HepG2 (cell line): ENCODE measurements around the gene ATRAID. TPM values are rescaled to one million over a fixed set of nuclear protein-coding genes. Genes with fewer than 3 reads are reported as not detected.
A peak's percentile ranks its signal among the peaks of the same experiment; 100 is the strongest.

Experiments
- DDIT3 ChIP-seq: sonication (generic); formaldehyde crosslinking; IDR thresholded peaks from 2 replicates; pipeline ENCODE4 v1.4.0; 2020; ENCODE audit warnings: mild to moderate bottlenecking, missing genetic modification reagents
- DZIP1 ChIP-seq: sonication (generic); formaldehyde crosslinking; IDR thresholded peaks from 2 replicates; pipeline ENCODE4 v1.5.0; 2020; ENCODE audit warnings: mild to moderate bottlenecking, missing genetic modification reagents
- ELF3 ChIP-seq: IDR thresholded peaks from 2 replicates; pipeline ENCODE4 v1.6.1; 2016; ENCODE audit warnings: missing genetic modification reagents, missing compliant biosample characterization
- EP300 ChIP-seq, 3 experiments: sonication (generic) in 1 of 3; formaldehyde crosslinking in 1 of 3; IDR thresholded peaks; 2 replicates each; pipeline versions ENCODE4 v1.5.1 to v1.6.1; 2011 to 2020; ENCODE audit warnings: low read depth in 2 of 3, low read length in 2 of 3, borderline replicate concordance in 1 of 3, improper control_type of control experiment in 1 of 3, mild to moderate bottlenecking in 1 of 3, missing genetic modification reagents in 1 of 3, moderate library complexity in 1 of 3
- HNF4A ChIP-seq: sonication (generic); formaldehyde crosslinking; IDR thresholded peaks from 2 replicates; pipeline ENCODE4 v1.4.0; 2020; ENCODE audit warnings: missing genetic modification reagents
- HOXA5 ChIP-seq: sonication (generic); formaldehyde crosslinking; IDR thresholded peaks from 2 replicates; pipeline ENCODE4 v1.4.0; 2020; ENCODE audit warnings: missing genetic modification reagents
- KAT8 ChIP-seq: IDR thresholded peaks from 2 replicates; pipeline ENCODE4 v1.6.1; 2016; ENCODE audit warnings: missing genetic modification reagents, missing compliant biosample characterization
- MXD3 ChIP-seq: IDR thresholded peaks from 2 replicates; pipeline ENCODE4 v1.6.1; 2016; ENCODE audit warnings: mild to moderate bottlenecking, missing biosample characterization, missing genetic modification reagents
- NFRKB ChIP-seq: fragments of 450-650 bp; IDR thresholded peaks from 2 replicates; pipeline ENCODE4 v1.6.1; 2017
- PAXIP1 ChIP-seq: sonication (generic); formaldehyde crosslinking; conservative IDR thresholded peaks from 2 replicates; pipeline ENCODE4 v1.4.0; 2020; ENCODE audit warnings: mild to moderate bottlenecking, missing genetic modification reagents, moderate library complexity
- SCMH1 ChIP-seq: sonication (generic); formaldehyde crosslinking; IDR thresholded peaks from 2 replicates; pipeline ENCODE4 v1.9.0; 2021; ENCODE audit warnings: missing genetic modification reagents, mild to moderate bottlenecking, borderline replicate concordance
- SIX4 ChIP-seq: sonication (generic); formaldehyde crosslinking; IDR thresholded peaks from 2 replicates; pipeline ENCODE4 v1.4.0; 2020; ENCODE audit warnings: missing genetic modification reagents
- SNAI1 ChIP-seq: sonication (generic); formaldehyde crosslinking; IDR thresholded peaks from 2 replicates; pipeline ENCODE4 v1.5.0; 2020; ENCODE audit warnings: mild to moderate bottlenecking, missing genetic modification reagents, borderline replicate concordance
- ZNF383 ChIP-seq: sonication (generic); formaldehyde crosslinking; IDR thresholded peaks from 2 replicates; pipeline ENCODE4 v1.4.0; 2020; ENCODE audit warnings: missing genetic modification reagents, mild to moderate bottlenecking, borderline replicate concordance
- ZNF674 ChIP-seq: sonication (generic); formaldehyde crosslinking; IDR thresholded peaks from 2 replicates; pipeline ENCODE4 v1.5.0; 2020; ENCODE audit warnings: low read depth, mild to moderate bottlenecking, missing genetic modification reagents
- ZNF776 ChIP-seq: sonication (generic); formaldehyde crosslinking; IDR thresholded peaks from 2 replicates; pipeline ENCODE4 v1.4.0; 2020; ENCODE audit warnings: mild to moderate bottlenecking, missing genetic modification reagents
- polyA plus RNA-seq, 8 experiments: library from polyadenylated mRNA; depleted of rRNA in 3 of 8; stranded (reverse) in 7 of 8; unstranded in 1 of 8; fragments of >200 nt; fragmentation: Illumina TruSeq in 4 of 8; extraction: Trizol in 4 of 8; gene quantifications; 2 replicates each; pipeline versions ENCODE4 v1.2.1 to v1.2.3, GENCODE V29; 2011 to 2016; ENCODE audit warnings: low read depth in 4 of 8, missing spikeins in 1 of 8, mixed read lengths in 1 of 8; ENCODE audit not compliant: insufficient read depth in 1 of 8
- total RNA-seq, 5 experiments: library from RNA; depleted of rRNA; stranded (reverse); fragments of >200 nt; fragmentation: Illumina TruSeq; extraction: Trizol; gene quantifications; 2 replicates each; pipeline ENCODE4 v1.2.3, GENCODE V29; 2016; ENCODE audit warnings: low read depth in 1 of 5
- TF ChIP-seq, protein P1 (sequence below): sonication (generic); formaldehyde crosslinking; IDR thresholded peaks from 2 replicates; pipeline ENCODE4 v1.5.1; 2020; ENCODE audit warnings: missing genetic modification reagents, mild to moderate bottlenecking, borderline replicate concordance
- TF ChIP-seq, protein P2 (sequence below): sonication (generic); formaldehyde crosslinking; IDR thresholded peaks from 2 replicates; pipeline ENCODE4 v1.5.0; 2020; ENCODE audit warnings: mild to moderate bottlenecking, missing genetic modification reagents

ATRAID gene
- total and polyA plus RNA-seq, 2 of the 13 experiments (the other 11 are each of a cell fraction or from before 2014, with no cell fraction given): 207 to 382 TPM

DNA sequence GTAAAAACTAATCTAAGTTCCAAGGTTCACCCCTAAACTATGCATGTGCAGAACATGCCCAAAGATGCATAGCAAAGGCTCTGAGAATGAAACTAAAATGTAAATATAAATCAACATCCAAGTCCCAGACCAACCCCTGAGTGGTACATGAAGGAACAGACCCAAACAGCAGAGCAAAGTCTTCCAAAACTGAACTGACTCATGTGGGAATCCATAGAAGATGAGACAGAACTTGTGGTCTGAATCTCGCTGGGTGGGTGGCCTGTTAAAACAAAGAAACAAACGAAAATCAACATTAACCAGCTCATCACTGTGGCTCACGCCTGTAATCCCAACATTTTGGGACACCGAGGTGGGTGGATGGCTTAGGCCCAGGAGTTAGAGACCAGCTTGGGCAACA is 29.5 kb upstream of the ATRAID start (continued):
- TF ChIP-seq, protein P1, sequence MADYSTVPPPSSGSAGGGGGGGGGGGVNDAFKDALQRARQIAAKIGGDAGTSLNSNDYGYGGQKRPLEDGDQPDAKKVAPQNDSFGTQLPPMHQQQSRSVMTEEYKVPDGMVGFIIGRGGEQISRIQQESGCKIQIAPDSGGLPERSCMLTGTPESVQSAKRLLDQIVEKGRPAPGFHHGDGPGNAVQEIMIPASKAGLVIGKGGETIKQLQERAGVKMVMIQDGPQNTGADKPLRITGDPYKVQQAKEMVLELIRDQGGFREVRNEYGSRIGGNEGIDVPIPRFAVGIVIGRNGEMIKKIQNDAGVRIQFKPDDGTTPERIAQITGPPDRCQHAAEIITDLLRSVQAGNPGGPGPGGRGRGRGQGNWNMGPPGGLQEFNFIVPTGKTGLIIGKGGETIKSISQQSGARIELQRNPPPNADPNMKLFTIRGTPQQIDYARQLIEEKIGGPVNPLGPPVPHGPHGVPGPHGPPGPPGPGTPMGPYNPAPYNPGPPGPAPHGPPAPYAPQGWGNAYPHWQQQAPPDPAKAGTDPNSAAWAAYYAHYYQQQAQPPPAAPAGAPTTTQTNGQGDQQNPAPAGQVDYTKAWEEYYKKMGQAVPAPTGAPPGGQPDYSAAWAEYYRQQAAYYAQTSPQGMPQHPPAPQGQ: no peak
- TF ChIP-seq SIX4 (CRISPR knock-in tag) (no peak), SNAI1 (CRISPR knock-in tag) (peak; percentile 2; the same call in 1 of the 2 replicates), SCMH1 (CRISPR knock-in tag) (no peak), ELF3 (peak; percentile 31; the same call in 1 of the 2 replicates), HNF4A (CRISPR knock-in tag) (no peak; the same call in 1 of the 2 replicates), EP300 (IDR thresholded peaks at IDR 0.05; ENCODE audit: low read depth in 2 of 2, low read length in 2 of 2) (no peak), EP300 (CRISPR knock-in tag; IDR thresholded peaks at IDR 0.05; ENCODE audit: borderline replicate concordance) (no peak), PAXIP1 (CRISPR knock-in tag) (0 out of 2 replicates have a peak, but pooled peaks have one; percentile 25), HOXA5 (CRISPR knock-in tag) (peak; percentile 52; the same call in 1 of the 2 replicates), DDIT3 (CRISPR knock-in tag) (no peak), KAT8 (CRISPR knock-in tag) (0 out of 2 replicates have a peak, but pooled peaks have one; percentile 19), ZNF674 (CRISPR knock-in tag) (no peak), MXD3 (no peak), ZNF776 (CRISPR knock-in tag) (no peak), ZNF383 (CRISPR knock-in tag) (no peak), DZIP1 (CRISPR knock-in tag) (no peak), NFRKB (no peak)
- TF ChIP-seq, protein P2, sequence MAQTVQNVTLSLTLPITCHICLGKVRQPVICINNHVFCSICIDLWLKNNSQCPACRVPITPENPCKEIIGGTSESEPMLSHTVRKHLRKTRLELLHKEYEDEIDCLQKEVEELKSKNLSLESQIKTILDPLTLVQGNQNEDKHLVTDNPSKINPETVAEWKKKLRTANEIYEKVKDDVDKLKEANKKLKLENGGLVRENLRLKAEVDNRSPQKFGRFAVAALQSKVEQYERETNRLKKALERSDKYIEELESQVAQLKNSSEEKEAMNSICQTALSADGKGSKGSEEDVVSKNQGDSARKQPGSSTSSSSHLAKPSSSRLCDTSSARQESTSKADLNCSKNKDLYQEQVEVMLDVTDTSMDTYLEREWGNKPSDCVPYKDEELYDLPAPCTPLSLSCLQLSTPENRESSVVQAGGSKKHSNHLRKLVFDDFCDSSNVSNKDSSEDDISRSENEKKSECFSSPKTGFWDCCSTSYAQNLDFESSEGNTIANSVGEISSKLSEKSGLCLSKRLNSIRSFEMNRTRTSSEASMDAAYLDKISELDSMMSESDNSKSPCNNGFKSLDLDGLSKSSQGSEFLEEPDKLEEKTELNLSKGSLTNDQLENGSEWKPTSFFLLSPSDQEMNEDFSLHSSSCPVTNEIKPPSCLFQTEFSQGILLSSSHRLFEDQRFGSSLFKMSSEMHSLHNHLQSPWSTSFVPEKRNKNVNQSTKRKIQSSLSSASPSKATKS (CRISPR knock-in tag): 0 out of 2 replicates have a peak, but pooled peaks have one; percentile 12
